ENCODE data around the gene CD38.
A peak's percentile ranks its signal among the peaks of the same experiment; 100 is the strongest.
"Not testable (repeated sequence)": the region's sequence is repeated elsewhere in the genome, so short reads cannot be mapped to it uniquely, and the experiment has no call there.

Gene CD38

GRCh38 chr4:15758294-15758693 lies 19.8 kb upstream of the CD38 start:
- DNase-seq: no peak

- DNase-seq: not testable (repeated sequence)
Measured at GRCh38 chr4:15762460-15762859, 15.7 kb upstream of the CD38 start.

GRCh38 chr4:15765391-15765790 lies 12.7 kb upstream of the CD38 start:
- no peak for DNase-seq

DNA sequence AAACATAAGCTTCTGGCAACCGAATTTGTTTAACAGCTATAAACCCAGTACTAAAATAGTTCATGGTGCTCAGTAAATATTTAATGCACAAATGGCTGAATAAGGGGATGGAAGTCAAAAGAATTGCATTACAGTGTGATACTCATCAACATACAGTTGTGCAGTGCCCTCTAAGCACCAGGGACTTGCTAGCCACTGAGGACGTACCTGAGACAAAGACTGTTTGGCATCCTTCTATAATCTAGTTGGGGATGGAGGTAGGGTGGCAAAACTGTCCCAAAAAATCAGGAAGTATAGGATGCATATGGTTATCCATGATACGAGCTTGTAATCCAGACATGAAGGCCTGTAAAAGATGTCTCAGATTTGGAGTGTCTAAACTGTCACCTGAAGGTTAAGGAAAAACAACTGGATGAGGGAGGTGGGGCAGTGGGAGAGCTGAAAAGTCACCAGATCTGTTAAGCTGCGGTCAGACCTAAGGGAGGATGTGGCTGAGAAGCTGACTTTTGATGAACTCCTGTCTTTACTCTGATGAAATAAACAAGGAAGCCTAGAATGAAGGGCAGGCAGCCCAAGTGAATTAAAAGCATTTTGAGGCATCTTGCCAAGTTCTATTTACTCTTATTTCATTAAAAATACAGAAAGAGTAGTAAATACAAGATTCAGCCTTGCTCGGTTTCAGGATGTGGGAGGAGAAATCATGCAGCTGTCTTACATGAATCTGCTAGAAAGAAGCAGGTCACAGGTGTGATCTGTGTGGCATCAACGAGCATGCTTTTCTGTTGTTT lies 12.0 kb upstream of the CD38 start:
- no peak for DNase-seq

DNA sequence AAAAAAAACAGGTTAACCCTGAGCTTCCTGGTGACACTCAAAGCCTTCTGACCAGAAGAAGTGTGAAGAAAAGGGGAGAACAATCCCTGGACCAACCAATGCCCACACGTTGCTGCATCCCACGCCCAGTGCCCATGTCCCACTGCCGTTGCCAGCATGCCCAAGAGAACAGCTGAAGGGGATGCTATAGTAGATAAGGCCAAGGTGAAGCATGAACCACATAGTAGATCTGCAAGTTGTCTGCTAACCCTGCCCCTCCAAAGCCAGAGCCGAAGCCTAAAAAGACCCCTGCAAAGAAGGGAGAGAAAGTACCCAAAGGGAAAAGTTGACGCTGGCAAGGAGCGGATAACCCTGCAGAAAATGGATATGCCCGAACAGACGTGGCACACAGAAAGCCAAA lies 11.3 kb upstream of the CD38 start:
- no peak for DNase-seq

- peak in 21 of 56 donors; percentile 1 to 42 (median 8) for DNase-seq
Measured at GRCh38 chr4:15769202-15769601, 8.9 kb upstream of the CD38 start.

DNA sequence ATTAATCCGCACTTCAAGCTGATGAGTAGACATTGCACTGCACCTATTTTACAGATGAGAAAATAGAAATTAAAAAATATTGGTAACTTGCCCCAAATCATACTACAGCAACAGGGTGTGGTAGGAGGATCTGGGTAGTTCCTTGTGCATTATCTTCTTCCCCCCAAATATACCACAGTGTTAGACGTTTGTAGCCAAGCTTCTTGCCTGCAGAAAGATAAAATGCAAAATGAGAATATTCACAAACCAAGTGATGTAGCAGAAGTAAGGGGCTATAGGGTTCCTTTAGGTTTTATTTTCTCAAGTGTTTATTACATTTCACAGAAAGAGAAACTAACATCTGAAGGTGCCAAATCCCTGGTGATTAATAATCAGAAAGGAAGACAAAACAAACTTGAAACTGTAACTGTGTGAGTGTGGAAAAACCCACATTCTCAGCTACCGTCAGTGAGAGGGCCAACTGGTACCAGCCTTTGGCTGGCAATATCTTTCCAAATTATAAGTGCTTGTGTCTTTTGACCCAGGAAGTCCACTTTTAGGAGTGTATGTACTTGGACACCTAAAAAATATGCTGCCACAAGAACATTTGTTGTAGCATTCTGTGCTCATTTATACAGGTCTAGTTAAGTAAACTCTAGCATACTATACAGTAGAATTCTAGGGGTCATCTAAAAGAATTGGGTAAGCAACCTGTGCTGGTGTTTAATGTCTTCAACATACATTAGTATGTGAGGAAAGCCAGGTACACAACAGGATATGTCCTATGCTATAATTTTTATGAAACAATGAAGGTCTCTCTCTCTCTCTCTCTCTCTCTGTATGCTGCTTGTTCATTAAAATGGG lies 6.7 kb upstream of the CD38 start:
- DNase-seq: no peak

GRCh38 chr4:15774020-15774420 lies 4.1 kb upstream of the CD38 start:
- DNase-seq: no peak

DNA sequence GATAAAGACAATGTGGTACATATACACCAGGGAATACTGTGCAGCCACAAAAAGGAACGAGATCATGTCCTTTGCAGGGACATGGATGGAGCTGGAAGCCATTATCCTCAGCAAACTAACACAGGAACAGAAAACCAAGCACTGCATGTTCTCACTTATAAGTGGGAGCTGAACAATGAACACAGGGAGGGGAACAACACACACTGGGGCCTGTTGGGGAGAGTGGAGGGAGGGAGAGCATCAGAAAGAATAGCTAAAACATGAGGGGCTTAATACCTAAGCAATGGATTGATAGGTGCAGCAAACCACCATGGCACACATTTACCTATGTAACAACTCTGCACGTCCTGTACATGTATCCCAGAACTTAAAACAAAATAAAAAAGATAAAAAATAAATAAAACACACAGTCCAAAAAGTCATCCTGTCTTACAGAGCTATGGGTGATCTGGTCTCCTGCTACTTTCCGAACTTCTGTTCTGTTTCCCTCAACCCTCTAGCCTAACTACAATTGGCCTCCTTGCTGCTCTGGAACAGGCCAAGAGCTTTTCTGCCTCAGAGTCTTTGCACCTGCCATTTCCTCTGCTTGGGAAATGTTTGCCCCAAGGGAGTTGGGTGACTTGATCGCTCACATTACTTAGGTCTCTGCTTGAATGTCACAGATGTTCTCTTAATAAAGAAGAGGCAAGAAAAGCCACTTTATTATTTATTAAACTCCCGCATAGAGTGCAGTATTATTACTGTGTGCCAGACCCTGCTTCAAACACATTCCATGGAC lies 1.1 kb upstream of the CD38 start:
- DNase-seq: no peak

GRCh38 chr4:15777697-15778288 lies 335 bp upstream of the CD38 start:
- DNase-seq: no peak

GRCh38 chr4:15779306-15779705 lies 1.2 kb downstream of the CD38 start:
- DNase-seq: peak in 40 of 56 donors; percentile 2 to 59 (median 19)

- no peak for DNase-seq
Measured at GRCh38 chr4:15779809-15780208, 1.7 kb downstream of the CD38 start.

DNA sequence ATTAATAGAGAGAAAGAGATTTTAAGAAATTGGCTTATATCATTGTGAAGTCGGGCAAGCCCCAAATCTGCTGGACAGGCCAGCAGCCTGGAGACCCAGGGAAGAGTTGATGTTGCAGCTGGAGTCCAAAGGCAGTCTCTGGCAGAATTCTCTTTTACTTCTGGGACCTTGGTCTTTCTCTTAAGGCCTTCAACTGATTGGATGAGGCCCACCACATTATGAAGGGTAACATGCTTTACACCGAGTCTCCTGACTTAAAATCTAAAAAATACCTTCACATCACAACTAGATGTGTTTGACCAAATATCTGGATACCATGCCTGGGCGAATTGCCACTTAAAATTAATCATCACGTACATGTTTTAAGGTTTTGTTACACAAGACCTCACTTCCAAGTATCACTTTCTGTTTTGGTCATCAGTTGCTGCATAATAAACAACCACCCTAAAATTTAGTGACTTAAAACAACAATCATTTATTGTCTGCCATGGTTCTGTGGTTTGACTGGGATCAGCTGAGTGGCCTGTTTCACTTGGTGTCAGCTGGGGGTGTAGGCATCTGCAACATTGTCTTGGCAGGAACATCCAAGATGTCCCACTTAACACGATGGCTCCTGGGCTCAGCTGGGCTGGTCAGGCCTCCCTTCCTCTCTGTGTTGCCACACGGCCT lies 3.4 kb downstream of the CD38 start:
- DNase-seq: no peak

DNA sequence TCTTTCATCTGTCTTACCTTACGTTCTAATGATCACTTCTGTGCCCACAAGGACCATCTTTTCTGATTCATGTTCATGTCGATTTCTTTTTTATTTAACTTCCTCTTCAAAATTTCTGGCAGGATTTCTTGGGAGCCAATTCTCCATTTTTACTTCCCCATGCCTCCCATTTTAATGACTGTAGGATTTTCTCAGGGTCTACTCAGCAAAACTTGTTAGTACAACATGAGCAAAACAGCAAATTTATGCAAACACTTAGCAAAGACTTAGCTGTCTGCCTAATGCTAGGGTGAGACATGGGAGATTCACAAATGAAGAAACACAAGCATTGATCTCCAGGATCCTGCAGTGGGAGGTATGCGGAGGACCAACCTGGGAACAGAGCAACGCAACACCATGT lies 5.5 kb downstream of the CD38 start:
- no peak for DNase-seq

- no peak for DNase-seq
Measured at GRCh38 chr4:15784959-15785634, 7.0 kb downstream of the CD38 start.

GRCh38 chr4:15786743-15787142 lies 8.6 kb downstream of the CD38 start:
- no peak for DNase-seq

GRCh38 chr4:15792974-15793373 lies 14.8 kb downstream of the CD38 start:
- DNase-seq: no peak

DNA sequence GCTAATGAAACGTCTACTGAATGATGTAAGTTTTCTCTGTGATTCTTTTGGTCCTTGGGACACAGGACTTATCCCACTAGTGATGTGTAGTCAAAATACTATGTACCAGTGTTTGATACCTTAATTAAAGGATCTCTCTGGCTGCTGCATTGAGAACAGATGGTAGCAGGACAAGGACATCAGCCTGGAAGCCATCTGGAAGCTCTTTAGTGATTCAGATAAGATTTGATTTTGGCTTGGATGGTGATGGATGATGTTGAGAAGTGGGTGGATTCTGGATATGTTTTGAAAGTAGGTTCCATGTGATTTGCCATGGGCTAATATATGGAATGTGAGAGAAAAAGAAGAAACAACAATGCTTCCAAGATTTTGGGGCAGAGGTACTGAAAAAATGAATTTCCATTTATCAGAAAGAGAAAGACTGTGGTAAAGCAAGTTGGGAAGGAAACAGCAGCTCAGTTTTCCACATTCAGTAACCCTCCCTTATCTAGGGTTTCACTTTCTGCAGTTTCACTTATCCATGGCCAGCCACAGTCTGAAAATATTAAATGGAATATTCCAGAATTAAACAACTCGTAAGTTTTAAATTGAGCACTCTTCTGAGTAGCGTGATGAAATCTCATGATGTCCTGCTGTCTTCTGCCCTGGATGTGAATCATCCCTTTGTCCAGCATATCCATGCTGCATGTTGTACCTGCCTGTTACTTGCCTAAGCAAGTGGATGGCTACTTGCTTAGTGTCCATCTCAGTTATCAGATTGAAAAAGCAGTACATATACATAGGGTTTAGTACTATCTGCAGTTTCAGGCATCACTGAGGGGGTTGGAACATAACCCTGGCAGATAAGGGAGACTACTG lies 15.6 kb downstream of the CD38 start:
- no peak for DNase-seq

- DNase-seq: no peak
Measured at GRCh38 chr4:15794426-15794825, 16.3 kb downstream of the CD38 start.

Data from nucleus accumbens (tissue), 56 donors.